ENCODE data around the gene PLXNA4. TPM values are rescaled to one million over a fixed set of nuclear protein-coding genes. Genes with fewer than 3 reads are reported as not detected.

The PLXNA4 gene
- total RNA-seq, 1 experiment from 2014 or later: not detected

DNA sequence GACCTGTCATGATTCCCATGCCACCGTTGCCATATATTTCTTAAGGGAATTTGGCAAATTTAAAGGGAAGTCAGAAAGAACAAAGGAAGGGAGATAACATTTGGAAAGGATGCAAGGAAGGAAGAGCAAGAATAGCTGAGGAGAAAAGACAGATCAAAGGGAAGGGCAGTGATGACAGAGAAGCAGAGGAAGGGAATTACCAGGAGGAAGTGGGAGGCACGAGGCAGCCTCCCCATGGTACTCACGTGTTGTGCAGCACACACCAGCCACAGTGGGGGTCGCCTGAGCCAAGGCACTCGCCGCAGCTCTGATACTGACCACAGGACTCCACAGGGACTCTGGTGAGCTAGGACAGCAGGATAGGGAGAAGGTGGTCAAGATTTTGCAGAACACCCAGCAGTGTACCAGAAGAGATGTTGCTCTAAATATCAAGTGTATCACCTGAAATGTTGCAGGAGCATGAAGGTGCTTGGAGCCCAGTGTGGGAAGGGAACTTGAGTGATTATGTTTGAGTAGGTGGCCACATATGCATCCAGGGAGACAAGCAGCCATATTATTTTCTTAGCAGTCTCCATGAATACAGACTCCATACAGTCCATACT lies 335.3 kb downstream of the PLXNA4 start:
- Mint-ChIP-seq H3K4me3 (ENCODE audit: unreplicated experiment) (no peak overlapping the region), H3K9me3 (ENCODE audit: unreplicated experiment) (peaks cover 26% of the 10 kb centered on the region), H3K27ac (ENCODE audit: low read depth, unreplicated experiment) (no peak overlapping the region), H3K27me3 (ENCODE audit: insufficient read depth, unreplicated experiment) (no peaks in the 10 kb centered on the region), H3K36me3 (ENCODE audit: insufficient read depth, unreplicated experiment) (no peaks in the 10 kb centered on the region), H3K4me1 (ENCODE audit: insufficient read depth, unreplicated experiment) (no peaks in the 10 kb centered on the region)
- TF ChIP-seq, protein P1, sequence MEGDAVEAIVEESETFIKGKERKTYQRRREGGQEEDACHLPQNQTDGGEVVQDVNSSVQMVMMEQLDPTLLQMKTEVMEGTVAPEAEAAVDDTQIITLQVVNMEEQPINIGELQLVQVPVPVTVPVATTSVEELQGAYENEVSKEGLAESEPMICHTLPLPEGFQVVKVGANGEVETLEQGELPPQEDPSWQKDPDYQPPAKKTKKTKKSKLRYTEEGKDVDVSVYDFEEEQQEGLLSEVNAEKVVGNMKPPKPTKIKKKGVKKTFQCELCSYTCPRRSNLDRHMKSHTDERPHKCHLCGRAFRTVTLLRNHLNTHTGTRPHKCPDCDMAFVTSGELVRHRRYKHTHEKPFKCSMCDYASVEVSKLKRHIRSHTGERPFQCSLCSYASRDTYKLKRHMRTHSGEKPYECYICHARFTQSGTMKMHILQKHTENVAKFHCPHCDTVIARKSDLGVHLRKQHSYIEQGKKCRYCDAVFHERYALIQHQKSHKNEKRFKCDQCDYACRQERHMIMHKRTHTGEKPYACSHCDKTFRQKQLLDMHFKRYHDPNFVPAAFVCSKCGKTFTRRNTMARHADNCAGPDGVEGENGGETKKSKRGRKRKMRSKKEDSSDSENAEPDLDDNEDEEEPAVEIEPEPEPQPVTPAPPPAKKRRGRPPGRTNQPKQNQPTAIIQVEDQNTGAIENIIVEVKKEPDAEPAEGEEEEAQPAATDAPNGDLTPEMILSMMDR (IDR thresholded peaks at IDR 0.05; ENCODE audit: unreplicated experiment): no peak
- ChIA-PET POLR2A (no interaction called here), CTCF (interaction anchor here (0.6 kb wide), 2 partner anchors 397 to 439 kb away, joined by 3 read pairs; no protein-coding TSS in a partner anchor)
- DNase-seq (ENCODE audit: unreplicated experiment): no peak
- intact Hi-C loops (cut with micrococcal nuclease): no loop called here
- no TSS peak for BruUV-seq (replicated peaks)

DNA sequence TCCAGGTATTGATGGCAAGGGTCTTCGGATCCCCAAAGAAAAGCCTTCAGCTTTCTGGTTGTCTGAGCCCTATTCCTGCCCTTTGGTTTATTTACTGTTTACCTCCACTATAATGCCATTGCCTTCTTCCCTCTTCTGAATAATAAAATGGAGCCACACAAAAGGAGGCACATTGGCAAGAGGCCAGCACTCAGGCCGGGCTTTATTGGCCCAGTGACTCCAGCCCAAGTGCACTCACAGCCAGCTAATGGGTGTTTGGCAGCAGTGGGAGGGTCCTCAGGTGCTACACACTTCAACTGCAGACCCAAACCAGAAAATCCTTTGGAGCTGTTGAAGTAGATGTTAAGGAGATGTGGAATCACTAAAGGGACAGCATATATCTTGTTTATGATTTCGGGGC lies 336.0 kb downstream of the PLXNA4 start:
- CTCF ChIA-PET: interaction anchor here (0.6 to 0.9 kb wide), 3 partner anchors 11 to 438 kb away, joined by 3 read pairs; no protein-coding TSS in a partner anchor
- Mint-ChIP-seq H3K27ac (ENCODE audit: low read depth, unreplicated experiment) (no peak overlapping the region), H3K27me3 (ENCODE audit: insufficient read depth, unreplicated experiment) (no peaks in the 10 kb centered on the region), H3K9me3 (ENCODE audit: unreplicated experiment) (peaks cover 22% of the 10 kb centered on the region), H3K4me1 (ENCODE audit: insufficient read depth, unreplicated experiment) (no peaks in the 10 kb centered on the region), H3K4me3 (ENCODE audit: unreplicated experiment) (no peak overlapping the region), H3K36me3 (ENCODE audit: insufficient read depth, unreplicated experiment) (no peaks in the 10 kb centered on the region)
- no peak for DNase-seq (ENCODE audit: unreplicated experiment)
- POLR2A ChIA-PET: interaction anchor here (0.6 kb wide), 1 partner anchor 228 kb away, joined by 3 read pairs; no protein-coding TSS in a partner anchor
- no TSS peak for BruUV-seq (replicated peaks)
- intact Hi-C loops (cut with micrococcal nuclease): no loop called here
- TF ChIP-seq, protein P1 (IDR thresholded peaks at IDR 0.05; ENCODE audit: unreplicated experiment): no peak

DNA sequence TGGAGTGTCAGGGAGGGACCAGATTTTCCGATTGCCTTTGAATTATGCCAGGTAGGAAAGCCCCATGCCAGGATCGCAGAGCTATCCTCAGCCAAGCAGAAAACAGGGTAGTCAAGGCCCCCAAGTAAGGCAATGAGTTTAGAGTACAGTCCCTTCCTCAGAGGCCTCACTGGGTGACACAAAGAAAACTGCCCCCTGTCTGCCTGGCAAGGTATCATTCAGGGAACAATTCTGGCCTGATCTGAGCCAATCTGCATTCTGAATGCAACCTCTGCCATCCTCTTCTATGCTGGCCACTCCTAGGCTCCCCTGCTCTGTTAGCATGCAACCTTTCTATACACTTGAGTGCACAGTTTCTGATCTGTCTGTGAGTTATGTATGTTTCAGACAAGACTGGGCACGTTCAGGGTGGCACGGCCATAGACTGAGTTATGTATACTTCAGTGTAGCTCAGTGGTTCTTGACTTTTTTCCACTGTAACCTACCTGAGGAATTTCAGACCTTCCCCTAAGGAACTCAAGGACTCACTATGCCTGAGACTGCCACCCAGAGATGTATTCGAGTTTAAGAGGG lies 336.8 kb downstream of the PLXNA4 start:
- peak; percentile 21 for DNase-seq (ENCODE audit: unreplicated experiment)
- peaks cover 15% of the 10 kb centered on the region for H3K9me3 Mint-ChIP-seq (ENCODE audit: unreplicated experiment)

DNA sequence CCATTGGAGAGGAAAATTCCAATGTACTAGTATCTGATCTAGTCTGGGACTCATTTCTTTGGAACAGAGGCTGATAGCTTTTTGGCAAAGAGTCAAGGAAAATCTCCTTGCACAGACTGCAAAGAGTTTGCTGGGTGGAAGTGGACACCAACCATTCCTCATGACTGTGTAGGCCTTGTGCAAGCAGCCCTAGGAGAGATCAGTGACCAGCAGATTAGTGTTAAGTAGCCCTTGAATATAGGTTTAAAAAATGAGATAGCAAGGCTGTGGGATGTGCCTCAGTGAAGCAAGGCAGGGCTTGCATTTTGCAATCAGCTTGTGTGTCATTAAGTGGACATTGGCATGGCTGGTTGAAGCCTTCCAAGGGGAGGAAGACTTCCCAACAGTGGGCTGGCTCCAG lies 341.6 kb downstream of the PLXNA4 start:
- POLR2A ChIA-PET: no interaction called here
- H3K36me3 Mint-ChIP-seq (ENCODE audit: insufficient read depth, unreplicated experiment): no peaks in the 10 kb centered on the region
- DNase-seq (ENCODE audit: unreplicated experiment): no peak
- no peak overlapping the region for H3K27ac Mint-ChIP-seq (ENCODE audit: low read depth, unreplicated experiment)
- CTCF ChIA-PET: interaction anchor here (0.9 kb wide), 1 partner anchor 60 kb away, joined by 5 read pairs; no protein-coding TSS in a partner anchor
- peaks cover 14% of the 10 kb centered on the region for H3K9me3 Mint-ChIP-seq (ENCODE audit: unreplicated experiment)
- no peaks in the 10 kb centered on the region for H3K4me1 Mint-ChIP-seq (ENCODE audit: insufficient read depth, unreplicated experiment)
- TF ChIP-seq, protein P1 (IDR thresholded peaks at IDR 0.05; ENCODE audit: unreplicated experiment): no peak
- no TSS peak for BruUV-seq (replicated peaks)
- H3K4me3 Mint-ChIP-seq (ENCODE audit: unreplicated experiment): no peak overlapping the region
- no peaks in the 10 kb centered on the region for H3K27me3 Mint-ChIP-seq (ENCODE audit: insufficient read depth, unreplicated experiment)
- intact Hi-C loops (cut with micrococcal nuclease): no loop called here

More for the DNA sequence above, 336.8 kb downstream of the PLXNA4 start:
- H3K4me3 Mint-ChIP-seq (ENCODE audit: unreplicated experiment): no peak overlapping the region
- H3K4me1 Mint-ChIP-seq (ENCODE audit: insufficient read depth, unreplicated experiment): no peaks in the 10 kb centered on the region
- no TSS peak for BruUV-seq (replicated peaks)
- TF ChIP-seq, protein P1 (IDR thresholded peaks at IDR 0.05; ENCODE audit: unreplicated experiment): no peak
- intact Hi-C loops (cut with micrococcal nuclease): no loop called here
- no peaks in the 10 kb centered on the region for H3K36me3 Mint-ChIP-seq (ENCODE audit: insufficient read depth, unreplicated experiment)
- no peaks in the 10 kb centered on the region for H3K27me3 Mint-ChIP-seq (ENCODE audit: insufficient read depth, unreplicated experiment)
- ChIA-PET CTCF (interaction anchor here (0.8 to 0.9 kb wide), 3 partner anchors 11 to 190 kb away, joined by 3 read pairs; no protein-coding TSS in a partner anchor), POLR2A (no interaction called here)
- no peak overlapping the region for H3K27ac Mint-ChIP-seq (ENCODE audit: low read depth, unreplicated experiment)
